CD4-positive, alpha-beta T cell treated with Interleukin-4 for 4 hours (primary cell): Measurements from ENCODE around the gene RASA3.
"Not testable (repeated sequence)": the region's sequence is repeated elsewhere in the genome, so short reads cannot be mapped to it uniquely, and the experiment has no call there.

ENCODE experiments used
- DNase-seq: peaks from one replicate; pipeline ENCODE4 v3.0.0-alpha.2; 2020

RASA3 gene

GRCh38 chr13:114110091-114110829, 22.2 kb downstream of the RASA3 start:
- DNase-seq, result peak; percentile 88

- DNase-seq, result no peak
Observed at GRCh38 chr13:114109641-114110041, 22.8 kb downstream of the RASA3 start.

- no peak for DNase-seq
Observed at GRCh38 chr13:114108894-114109293, 23.5 kb downstream of the RASA3 start.

GRCh38 chr13:114108141-114108761, 24.2 kb downstream of the RASA3 start:
- no peak for DNase-seq

- no peak for DNase-seq
Observed at GRCh38 chr13:114107686-114108081, 24.7 kb downstream of the RASA3 start.

- no peak for DNase-seq
Observed at GRCh38 chr13:114106991-114107685, 25.3 kb downstream of the RASA3 start.

GRCh38 chr13:114106526-114106925, 25.9 kb downstream of the RASA3 start:
- no peak for DNase-seq

- no peak for DNase-seq
Observed at GRCh38 chr13:114105521-114106225, 26.8 kb downstream of the RASA3 start.

GRCh38 chr13:114104655-114105520, 27.5 kb downstream of the RASA3 start:
- no peak for DNase-seq

GRCh38 chr13:114103801-114104654, 28.4 kb downstream of the RASA3 start:
- DNase-seq, result no peak

GRCh38 chr13:114103289-114103621, 29.2 kb downstream of the RASA3 start:
- DNase-seq, result not testable (repeated sequence)

GRCh38 chr13:114102521-114103288, 29.7 kb downstream of the RASA3 start:
- DNase-seq, result no peak

- DNase-seq, result no peak
Observed at GRCh38 chr13:114102131-114102520, 30.3 kb downstream of the RASA3 start.

GRCh38 chr13:114101358-114102130, 30.9 kb downstream of the RASA3 start:
- no peak for DNase-seq

GRCh38 chr13:114100446-114101357, 31.7 kb downstream of the RASA3 start:
- no peak for DNase-seq

GRCh38 chr13:114099918-114100445, 32.4 kb downstream of the RASA3 start:
- no peak for DNase-seq

- no peak for DNase-seq
Observed at GRCh38 chr13:114099191-114099590, 33.2 kb downstream of the RASA3 start.

GRCh38 chr13:114098689-114099056, 33.8 kb downstream of the RASA3 start:
- not testable (repeated sequence) for DNase-seq
